ENCODE measurements around the gene S1PR1. TPM values are rescaled to one million over a fixed set of nuclear protein-coding genes. Genes with fewer than 3 reads are reported as not detected.
A peak's percentile ranks its signal among the peaks of the same experiment; 100 is the strongest.
"Not testable (repeated sequence)": the region's sequence is repeated elsewhere in the genome, so short reads cannot be mapped to it uniquely, and the experiment has no call there.

Gene S1PR1
- total RNA-seq, 4 donors from 2014 or later, result 28.8 to 54.3 (median 47.5) TPM

DNA sequence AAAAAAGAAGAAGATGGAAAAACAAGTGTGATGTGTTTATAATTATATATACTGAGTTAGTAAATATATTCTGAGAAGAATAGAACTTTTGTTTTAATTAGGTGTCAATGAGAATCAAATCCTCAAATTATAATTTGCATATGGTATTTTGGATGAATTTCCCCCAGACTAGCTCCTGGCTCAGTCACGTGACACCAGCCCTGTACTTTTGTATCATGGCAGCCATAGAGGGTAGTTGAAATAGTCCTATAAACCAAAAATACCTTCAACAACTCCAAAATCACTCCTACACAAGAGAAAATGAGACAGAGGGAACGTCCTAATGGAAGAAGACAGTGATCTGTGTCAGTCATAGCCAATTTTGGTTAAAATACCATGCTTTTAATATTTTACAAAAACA is 9.0 kb upstream of the S1PR1 start:
- Histone ChIP-seq H3K4me1 (no peaks in the 10 kb centered on the region), H3K36me3 (no peaks in the 10 kb centered on the region), H3K4me3 (no peak overlapping the region), H3K27ac (no peak overlapping the region), H3K27me3 (no peaks in the 10 kb centered on the region), H3K9me3 (no peaks in the 10 kb centered on the region)
- no peak for DNase-seq
- no peak for ATAC-seq
- in situ Hi-C loops (cut with MboI; ENCODE audit: low sequenced_read_pairs in 4 of 4) (no loop called here), intact Hi-C loops (cut with DNase I; ENCODE audit: low total_unique reads) (no loop called here)
- TF ChIP-seq POLR2A (IDR thresholded peaks at IDR 0.05), result no peak
- TF ChIP-seq, protein P1, sequence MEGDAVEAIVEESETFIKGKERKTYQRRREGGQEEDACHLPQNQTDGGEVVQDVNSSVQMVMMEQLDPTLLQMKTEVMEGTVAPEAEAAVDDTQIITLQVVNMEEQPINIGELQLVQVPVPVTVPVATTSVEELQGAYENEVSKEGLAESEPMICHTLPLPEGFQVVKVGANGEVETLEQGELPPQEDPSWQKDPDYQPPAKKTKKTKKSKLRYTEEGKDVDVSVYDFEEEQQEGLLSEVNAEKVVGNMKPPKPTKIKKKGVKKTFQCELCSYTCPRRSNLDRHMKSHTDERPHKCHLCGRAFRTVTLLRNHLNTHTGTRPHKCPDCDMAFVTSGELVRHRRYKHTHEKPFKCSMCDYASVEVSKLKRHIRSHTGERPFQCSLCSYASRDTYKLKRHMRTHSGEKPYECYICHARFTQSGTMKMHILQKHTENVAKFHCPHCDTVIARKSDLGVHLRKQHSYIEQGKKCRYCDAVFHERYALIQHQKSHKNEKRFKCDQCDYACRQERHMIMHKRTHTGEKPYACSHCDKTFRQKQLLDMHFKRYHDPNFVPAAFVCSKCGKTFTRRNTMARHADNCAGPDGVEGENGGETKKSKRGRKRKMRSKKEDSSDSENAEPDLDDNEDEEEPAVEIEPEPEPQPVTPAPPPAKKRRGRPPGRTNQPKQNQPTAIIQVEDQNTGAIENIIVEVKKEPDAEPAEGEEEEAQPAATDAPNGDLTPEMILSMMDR (IDR thresholded peaks at IDR 0.05 in 4 of 5, conservative IDR thresholded peaks at IDR 0.05 in 1 of 5), result no peak

DNA sequence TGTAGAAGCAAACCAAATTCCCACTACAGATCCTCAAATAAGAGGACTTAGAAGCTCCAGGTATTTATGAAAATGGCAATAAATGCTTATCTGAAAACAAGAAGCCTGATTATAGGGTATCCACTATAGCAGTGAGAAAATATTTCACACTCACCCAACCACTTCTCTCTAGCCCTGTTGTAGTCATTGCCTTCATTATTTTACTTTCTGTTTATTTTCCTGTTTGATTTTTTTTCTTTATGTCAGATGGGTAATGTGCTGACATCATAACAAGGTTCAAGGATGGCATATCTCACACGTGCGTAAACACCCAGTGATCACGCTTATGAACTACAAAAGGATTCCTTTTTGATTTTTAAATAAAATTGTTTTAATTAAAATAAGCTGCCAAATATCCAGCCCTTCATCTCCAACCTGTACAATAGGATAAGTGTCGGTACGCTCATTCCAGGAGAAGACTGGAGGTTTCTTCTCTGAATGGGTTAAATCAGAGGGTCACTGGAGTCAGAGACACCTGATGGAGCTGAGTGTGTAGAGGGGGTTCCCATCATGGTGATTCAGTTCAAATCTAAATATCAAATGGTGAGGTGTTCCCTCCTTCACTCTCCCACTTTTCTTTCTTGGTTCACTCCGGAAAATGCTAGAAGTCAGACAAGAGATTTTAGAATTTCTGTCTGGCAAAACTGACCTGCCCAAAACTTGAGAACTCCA is 8.2 kb upstream of the S1PR1 start:
- Histone ChIP-seq H3K36me3 (no peaks in the 10 kb centered on the region), H3K27me3 (no peaks in the 10 kb centered on the region), H3K4me3 (no peak overlapping the region), H3K27ac (no peak overlapping the region), H3K4me1 (no peaks in the 10 kb centered on the region), H3K9me3 (no peaks in the 10 kb centered on the region)
- intact Hi-C loops (cut with DNase I; ENCODE audit: low total_unique reads), result no loop called here
- TF ChIP-seq POLR2A (IDR thresholded peaks at IDR 0.05), result no peak
- TF ChIP-seq, protein P1 (IDR thresholded peaks at IDR 0.05 in 4 of 5, conservative IDR thresholded peaks at IDR 0.05 in 1 of 5), result no peak
- ATAC-seq (no peak), DNase-seq (no peak)
- in situ Hi-C loops (cut with MboI; ENCODE audit: low sequenced_read_pairs in 4 of 4), result no loop called here

DNA sequence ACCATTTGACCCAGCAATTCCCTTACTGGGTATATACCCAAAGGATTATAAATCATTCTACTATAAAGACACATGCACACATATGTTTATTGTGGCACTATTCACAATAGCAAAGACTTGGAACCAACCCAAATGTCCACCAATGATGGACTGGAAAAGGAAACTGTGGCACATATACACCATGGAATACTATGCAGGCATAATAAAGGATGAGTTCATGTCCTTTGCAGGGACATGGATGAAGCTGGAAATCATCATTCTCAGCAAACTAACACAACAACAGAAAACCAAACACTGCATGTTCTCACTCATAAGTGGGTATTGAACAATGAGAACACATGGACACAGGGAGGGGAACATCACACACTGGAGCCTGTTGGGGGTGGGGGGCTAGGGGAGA is 4.6 kb upstream of the S1PR1 start:
- H3K27ac ChIP-seq; H3K36me3 ChIP-seq; in situ Hi-C loops (cut with MboI; ENCODE audit: low sequenced_read_pairs in 4 of 4); H3K9me3 ChIP-seq; DNase-seq; H3K4me3 ChIP-seq; ATAC-seq: not testable (repeated sequence)
- peaks cover 12 to 21% (median 15%) of the 10 kb centered on the region in 3 donors for H3K27me3 ChIP-seq
- intact Hi-C loops (cut with DNase I; ENCODE audit: low total_unique reads), result loop anchor here (10.0 kb wide), 1 partner anchor 67 kb away; no protein-coding TSS in a partner anchor
- peaks cover 4 to 11% of the 10 kb centered on the region in 2 donors for H3K4me1 ChIP-seq

DNA sequence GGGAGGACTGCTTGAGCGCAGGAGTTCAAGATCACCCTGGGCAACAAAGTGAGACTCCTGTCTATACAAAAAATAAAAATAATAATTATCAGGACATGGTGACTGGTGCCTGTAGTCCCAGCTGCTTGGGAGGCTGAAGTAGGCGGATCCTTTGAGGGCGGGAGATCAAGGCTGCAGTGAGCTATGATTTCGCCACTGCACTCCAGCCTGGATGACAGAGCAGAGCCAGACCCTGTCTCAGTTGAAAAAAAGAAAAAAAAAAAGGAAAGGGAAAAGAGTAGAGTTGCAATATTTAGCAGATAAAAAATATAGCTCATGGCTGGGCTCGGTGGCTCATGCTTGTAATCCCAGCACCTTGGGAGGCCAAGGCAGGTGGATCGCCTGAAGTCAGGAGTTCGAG is 3.3 kb upstream of the S1PR1 start:
- intact Hi-C loops (cut with DNase I; ENCODE audit: low total_unique reads), result loop anchor here (10.0 kb wide), 1 partner anchor 69 kb away; no protein-coding TSS in a partner anchor

DNA sequence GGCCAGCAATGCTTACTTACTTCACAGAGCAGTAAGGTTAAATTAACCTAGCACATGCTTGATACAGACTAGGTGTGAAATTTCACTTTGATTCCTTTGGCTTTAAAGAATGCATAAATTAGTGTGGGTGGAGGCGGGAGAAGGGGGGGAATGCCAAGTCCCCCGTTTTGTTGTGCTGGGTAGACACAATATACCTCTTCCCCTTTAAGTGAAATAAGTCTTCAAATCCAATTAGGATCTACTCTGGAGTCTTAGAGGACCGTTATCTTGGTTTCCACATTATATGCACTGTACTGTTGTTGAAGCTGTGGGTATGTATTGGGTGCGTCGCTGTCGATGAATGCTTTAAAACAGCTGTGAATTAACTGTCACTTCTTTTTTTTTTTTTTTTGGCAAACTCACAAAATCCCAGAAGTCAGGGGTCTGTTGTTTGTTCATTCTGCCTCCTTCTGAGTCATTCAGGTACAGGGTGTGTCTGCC is 1.6 kb upstream of the S1PR1 start:
- Histone ChIP-seq H3K4me3 (peak overlapping the region; percentile 63 to 87 (median 73)), H3K9me3 (no peaks in the 10 kb centered on the region), H3K4me1 (peaks cover 9 to 26% of the 10 kb centered on the region in 2 donors), H3K27me3 (peaks cover 30 to 34% (median 33%) of the 10 kb centered on the region in 3 donors), H3K36me3 (no peaks in the 10 kb centered on the region), H3K27ac (peak overlapping the region; percentile 77 to 79 (median 79))
- no peak for TF ChIP-seq POLR2A (IDR thresholded peaks at IDR 0.05)
- TF ChIP-seq, protein P1 (IDR thresholded peaks at IDR 0.05 in 4 of 5, conservative IDR thresholded peaks at IDR 0.05 in 1 of 5), result no peak
- intact Hi-C loops (cut with DNase I; ENCODE audit: low total_unique reads) (loop anchor here (5.0 to 10.0 kb wide), 2 partner anchors 70 to 208 kb away; partner anchors contain the start of gene DPH5), in situ Hi-C loops (cut with MboI; ENCODE audit: low sequenced_read_pairs in 4 of 4) (no loop called here)
- ATAC-seq (peak in 1 of 2 donors; percentile 2), DNase-seq (no peak)

More for the DNA sequence above, 3.3 kb upstream of the S1PR1 start:
- Histone ChIP-seq H3K4me3 (no peak overlapping the region), H3K27ac (no peak overlapping the region), H3K9me3 (no peaks in the 10 kb centered on the region), H3K36me3 (no peaks in the 10 kb centered on the region), H3K4me1 (peaks cover 9 to 25% of the 10 kb centered on the region in 2 donors), H3K27me3 (peaks cover 23 to 30% (median 28%) of the 10 kb centered on the region in 3 donors)
- TF ChIP-seq POLR2A (IDR thresholded peaks at IDR 0.05), result no peak
- TF ChIP-seq, protein P1 (IDR thresholded peaks at IDR 0.05 in 4 of 5, conservative IDR thresholded peaks at IDR 0.05 in 1 of 5), result no peak
- no peak for DNase-seq
- in situ Hi-C loops (cut with MboI; ENCODE audit: low sequenced_read_pairs in 4 of 4), result no loop called here
- no peak for ATAC-seq

Measured in gastrocnemius medialis (tissue), 4 donors.